Upper lobe of left lung (tissue), 4 donors: ENCODE measurements around the gene LPCAT3.
A peak's percentile ranks its signal among the peaks of the same experiment; 100 is the strongest.

Experiments used
- CTCF ChIP-seq, 6 experiments: fragments of 450-650 bp in 4 of 6; fragments of 200-600 bp in 2 of 6; sonication (generic) in 2 of 6; IDR thresholded peaks; one replicate each; pipeline ENCODE4 v1.5.1; 2016 to 2019; ENCODE audit warnings: antibody characterized with exemption in 6 of 6
- POLR2AphosphoS5 ChIP-seq, 2 donors: sonication (generic); formaldehyde crosslinking; IDR thresholded peaks; one replicate each; pipeline ENCODE4 v1.5.1; 2017; ENCODE audit warnings: antibody characterized with exemption in 2 of 2

GRCh38 chr12:6938353-6939190 lies 79.7 kb downstream of the LPCAT3 start:
- TF ChIP-seq CTCF (IDR thresholded peaks at IDR 0.05) (peak in 1 of 6 experiments; percentile 9), POLR2AphosphoS5 (IDR thresholded peaks at IDR 0.05) (no peak)
